ENCODE data around the gene DCLK1.

The DCLK1 gene

GRCh38 chr13:36114233-36114632 lies 16.9 kb downstream of the DCLK1 start:
- Histone ChIP-seq H4K5ac (ENCODE audit: low read length) (no peak overlapping the region), H3K79me1 (ENCODE audit: low read length) (no peaks in the 10 kb centered on the region), H3K4me3 (ENCODE audit: low read length) (no peak overlapping the region), H2BK5ac (ENCODE audit: low read length) (no peak overlapping the region), H3K27ac (ENCODE audit: low read depth, low read length) (no peak overlapping the region), H3K9ac (ENCODE audit: low read length) (no peak overlapping the region), H2AK5ac (ENCODE audit: low read length) (no peak overlapping the region), H2BK120ac (ENCODE audit: low read depth, low read length) (no peak overlapping the region), H3K18ac (ENCODE audit: low read length) (no peak overlapping the region), H3K4ac (ENCODE audit: low read depth, low read length) (no peak overlapping the region), H3K36me3 (ENCODE audit: control insufficient read depth, insufficient read depth, low read length) (no peaks in the 10 kb centered on the region), H3K4me2 (ENCODE audit: low read length) (no peak overlapping the region), H3K56ac (ENCODE audit: low read length) (no peak overlapping the region), H3K27me3 (ENCODE audit: insufficient read depth, low read length, poor library complexity) (no peaks in the 10 kb centered on the region), H3K23ac (ENCODE audit: low read length) (no peak overlapping the region), H3K4me1 (ENCODE audit: control insufficient read depth, low read depth, low read length) (no peaks in the 10 kb centered on the region), H3K79me2 (ENCODE audit: control insufficient read depth, insufficient read depth, low read length) (no peaks in the 10 kb centered on the region), H4K8ac (ENCODE audit: low read depth, low read length) (no peak overlapping the region), H2BK15ac (replicated peaks; ENCODE audit: low read depth) (no peak overlapping the region)
- DNase-seq: no peak
- WGBS (ENCODE audit: extremely low coverage, insufficient coverage, low lambda C conversion rate): no CpG with 5 or more reads among the region's 1 CpG

- no peak for DNase-seq
- no peak overlapping the region for H3K18ac ChIP-seq (ENCODE audit: low read length)
- no peak overlapping the region for H3K4ac ChIP-seq (ENCODE audit: low read depth, low read length)
- no peak overlapping the region for H3K9ac ChIP-seq (ENCODE audit: low read length)
- WGBS (ENCODE audit: extremely low coverage, insufficient coverage, low lambda C conversion rate): no CpG with 5 or more reads among the region's 2 CpGs
- H3K4me2 ChIP-seq (ENCODE audit: low read length): no peak overlapping the region
- no peaks in the 10 kb centered on the region for H3K36me3 ChIP-seq (ENCODE audit: control insufficient read depth, insufficient read depth, low read length)
- H3K27ac ChIP-seq (ENCODE audit: low read depth, low read length): no peak overlapping the region
- no peak overlapping the region for H4K8ac ChIP-seq (ENCODE audit: low read depth, low read length)
- H2BK5ac ChIP-seq (ENCODE audit: low read length): no peak overlapping the region
- H4K5ac ChIP-seq (ENCODE audit: low read length): no peak overlapping the region
- no peak overlapping the region for H3K23ac ChIP-seq (ENCODE audit: low read length)
- no peaks in the 10 kb centered on the region for H3K4me1 ChIP-seq (ENCODE audit: control insufficient read depth, low read depth, low read length)
- no peaks in the 10 kb centered on the region for H3K27me3 ChIP-seq (ENCODE audit: insufficient read depth, low read length, poor library complexity)
- no peak overlapping the region for H3K4me3 ChIP-seq (ENCODE audit: low read length)
- H2BK120ac ChIP-seq (ENCODE audit: low read depth, low read length): no peak overlapping the region
- no peak overlapping the region for H2BK15ac ChIP-seq (replicated peaks; ENCODE audit: low read depth)
- no peaks in the 10 kb centered on the region for H3K79me1 ChIP-seq (ENCODE audit: low read length)
- H3K56ac ChIP-seq (ENCODE audit: low read length): no peak overlapping the region
- H2AK5ac ChIP-seq (ENCODE audit: low read length): no peak overlapping the region
- no peaks in the 10 kb centered on the region for H3K79me2 ChIP-seq (ENCODE audit: control insufficient read depth, insufficient read depth, low read length)
Observed at GRCh38 chr13:36108954-36109353, 22.2 kb downstream of the DCLK1 start.

GRCh38 chr13:36108342-36108741 lies 22.8 kb downstream of the DCLK1 start:
- H3K4ac ChIP-seq (ENCODE audit: low read depth, low read length): no peak overlapping the region
- H3K18ac ChIP-seq (ENCODE audit: low read length): no peak overlapping the region
- H2AK5ac ChIP-seq (ENCODE audit: low read length): no peak overlapping the region
- H3K4me3 ChIP-seq (ENCODE audit: low read length): no peak overlapping the region
- H3K36me3 ChIP-seq (ENCODE audit: control insufficient read depth, insufficient read depth, low read length): no peaks in the 10 kb centered on the region
- no peak overlapping the region for H3K9ac ChIP-seq (ENCODE audit: low read length)
- no peak overlapping the region for H3K4me2 ChIP-seq (ENCODE audit: low read length)
- H3K27me3 ChIP-seq (ENCODE audit: insufficient read depth, low read length, poor library complexity): no peaks in the 10 kb centered on the region
- H4K5ac ChIP-seq (ENCODE audit: low read length): no peak overlapping the region
- no peak overlapping the region for H3K27ac ChIP-seq (ENCODE audit: low read depth, low read length)
- H3K4me1 ChIP-seq (ENCODE audit: control insufficient read depth, low read depth, low read length): no peaks in the 10 kb centered on the region
- WGBS (ENCODE audit: extremely low coverage, insufficient coverage, low lambda C conversion rate): no CpG with 5 or more reads among the region's 7 CpGs
- no peak overlapping the region for H2BK5ac ChIP-seq (ENCODE audit: low read length)
- H4K8ac ChIP-seq (ENCODE audit: low read depth, low read length): no peak overlapping the region
- H3K79me2 ChIP-seq (ENCODE audit: control insufficient read depth, insufficient read depth, low read length): no peaks in the 10 kb centered on the region
- DNase-seq: no peak
- H2BK120ac ChIP-seq (ENCODE audit: low read depth, low read length): no peak overlapping the region
- no peak overlapping the region for H3K23ac ChIP-seq (ENCODE audit: low read length)
- H3K56ac ChIP-seq (ENCODE audit: low read length): no peak overlapping the region
- no peaks in the 10 kb centered on the region for H3K79me1 ChIP-seq (ENCODE audit: low read length)
- no peak overlapping the region for H2BK15ac ChIP-seq (replicated peaks; ENCODE audit: low read depth)

GRCh38 chr13:36107521-36107920 lies 23.7 kb downstream of the DCLK1 start:
- H4K5ac ChIP-seq (ENCODE audit: low read length): no peak overlapping the region
- H3K79me1 ChIP-seq (ENCODE audit: low read length): no peaks in the 10 kb centered on the region
- no peaks in the 10 kb centered on the region for H3K36me3 ChIP-seq (ENCODE audit: control insufficient read depth, insufficient read depth, low read length)
- no peak overlapping the region for H3K18ac ChIP-seq (ENCODE audit: low read length)
- no peak overlapping the region for H3K9ac ChIP-seq (ENCODE audit: low read length)
- H3K4ac ChIP-seq (ENCODE audit: low read depth, low read length): no peak overlapping the region
- no peak overlapping the region for H2BK120ac ChIP-seq (ENCODE audit: low read depth, low read length)
- no peak overlapping the region for H3K56ac ChIP-seq (ENCODE audit: low read length)
- no peak overlapping the region for H3K23ac ChIP-seq (ENCODE audit: low read length)
- H2AK5ac ChIP-seq (ENCODE audit: low read length): no peak overlapping the region
- no peak overlapping the region for H4K8ac ChIP-seq (ENCODE audit: low read depth, low read length)
- no peak overlapping the region for H3K4me3 ChIP-seq (ENCODE audit: low read length)
- DNase-seq: no peak
- H3K4me1 ChIP-seq (ENCODE audit: control insufficient read depth, low read depth, low read length): no peaks in the 10 kb centered on the region
- no CpG with 5 or more reads among the region's 1 CpG for WGBS (ENCODE audit: extremely low coverage, insufficient coverage, low lambda C conversion rate)
- H3K27me3 ChIP-seq (ENCODE audit: insufficient read depth, low read length, poor library complexity): no peaks in the 10 kb centered on the region
- no peak overlapping the region for H3K27ac ChIP-seq (ENCODE audit: low read depth, low read length)
- H2BK15ac ChIP-seq (replicated peaks; ENCODE audit: low read depth): no peak overlapping the region
- H3K79me2 ChIP-seq (ENCODE audit: control insufficient read depth, insufficient read depth, low read length): no peaks in the 10 kb centered on the region
- H2BK5ac ChIP-seq (ENCODE audit: low read length): no peak overlapping the region
- no peak overlapping the region for H3K4me2 ChIP-seq (ENCODE audit: low read length)

GRCh38 chr13:36105726-36106125 lies 25.5 kb downstream of the DCLK1 start:
- Histone ChIP-seq H2BK120ac (ENCODE audit: low read depth, low read length) (no peak overlapping the region), H2BK5ac (ENCODE audit: low read length) (no peak overlapping the region), H2BK15ac (replicated peaks; ENCODE audit: low read depth) (no peak overlapping the region), H3K9ac (ENCODE audit: low read length) (no peak overlapping the region), H3K27me3 (ENCODE audit: insufficient read depth, low read length, poor library complexity) (no peaks in the 10 kb centered on the region), H3K18ac (ENCODE audit: low read length) (no peak overlapping the region), H3K4me2 (ENCODE audit: low read length) (no peak overlapping the region), H3K36me3 (ENCODE audit: control insufficient read depth, insufficient read depth, low read length) (no peaks in the 10 kb centered on the region), H3K79me2 (ENCODE audit: control insufficient read depth, insufficient read depth, low read length) (no peaks in the 10 kb centered on the region), H4K8ac (ENCODE audit: low read depth, low read length) (no peak overlapping the region), H3K4me1 (ENCODE audit: control insufficient read depth, low read depth, low read length) (no peaks in the 10 kb centered on the region), H3K79me1 (ENCODE audit: low read length) (no peaks in the 10 kb centered on the region), H2AK5ac (ENCODE audit: low read length) (no peak overlapping the region), H3K56ac (ENCODE audit: low read length) (no peak overlapping the region), H3K4ac (ENCODE audit: low read depth, low read length) (no peak overlapping the region), H4K5ac (ENCODE audit: low read length) (no peak overlapping the region), H3K27ac (ENCODE audit: low read depth, low read length) (no peak overlapping the region), H3K23ac (ENCODE audit: low read length) (no peak overlapping the region), H3K4me3 (ENCODE audit: low read length) (no peak overlapping the region)
- WGBS (ENCODE audit: extremely low coverage, insufficient coverage, low lambda C conversion rate): no CpG with 5 or more reads among the region's 3 CpGs
- no peak for DNase-seq

GRCh38 chr13:36102721-36103120 lies 28.5 kb downstream of the DCLK1 start:
- Histone ChIP-seq H3K4me2 (ENCODE audit: low read length) (no peak overlapping the region), H3K4me3 (ENCODE audit: low read length) (no peak overlapping the region), H3K27ac (ENCODE audit: low read depth, low read length) (no peak overlapping the region), H3K56ac (ENCODE audit: low read length) (no peak overlapping the region), H2BK15ac (replicated peaks; ENCODE audit: low read depth) (no peak overlapping the region), H4K8ac (ENCODE audit: low read depth, low read length) (no peak overlapping the region), H3K23ac (ENCODE audit: low read length) (no peak overlapping the region), H2BK120ac (ENCODE audit: low read depth, low read length) (no peak overlapping the region), H3K4ac (ENCODE audit: low read depth, low read length) (no peak overlapping the region), H4K5ac (ENCODE audit: low read length) (no peak overlapping the region), H3K18ac (ENCODE audit: low read length) (no peak overlapping the region), H3K9ac (ENCODE audit: low read length) (no peak overlapping the region), H3K36me3 (ENCODE audit: control insufficient read depth, insufficient read depth, low read length) (no peaks in the 10 kb centered on the region), H3K79me2 (ENCODE audit: control insufficient read depth, insufficient read depth, low read length) (no peaks in the 10 kb centered on the region), H3K4me1 (ENCODE audit: control insufficient read depth, low read depth, low read length) (no peaks in the 10 kb centered on the region), H2BK5ac (ENCODE audit: low read length) (no peak overlapping the region), H2AK5ac (ENCODE audit: low read length) (no peak overlapping the region), H3K27me3 (ENCODE audit: insufficient read depth, low read length, poor library complexity) (no peaks in the 10 kb centered on the region), H3K79me1 (ENCODE audit: low read length) (no peaks in the 10 kb centered on the region)
- no CpG with 5 or more reads among the region's 4 CpGs for WGBS (ENCODE audit: extremely low coverage, insufficient coverage, low lambda C conversion rate)
- no peak for DNase-seq

Data from mesendoderm (in vitro differentiated cells).